Prostate gland (tissue), 2 donors: ENCODE data around the gene HOXA5. TPM values are rescaled to one million over a fixed set of nuclear protein-coding genes. Genes with fewer than 3 reads are reported as not detected.
A peak's percentile ranks its signal among the peaks of the same experiment; 100 is the strongest.

Experiments
- DNase-seq: peaks from one replicate; pipeline ENCODE4 v3.0.0-alpha.2; 2019; ENCODE audit warnings: low spot score
- H3K27ac ChIP-seq, 2 donors: fragments of 200-600 bp; sonication (generic); 2 replicates each; pipeline ENCODE4 v1.5.1; 2017 to 2019
- H3K27me3 ChIP-seq: fragments of 200-600 bp; sonication (generic); replicated peaks from 2 replicates; pipeline ENCODE4 v1.5.1; 2019; ENCODE audit not compliant: insufficient read depth
- H3K36me3 ChIP-seq, 2 donors: fragments of 200-600 bp; sonication (generic); 1 replicate in 1 of 2; 2 replicates in 1 of 2; pipeline versions ENCODE4 v1.5.1 to v1.8.1; 2017 to 2019
- H3K4me1 ChIP-seq: fragments of 200-600 bp; sonication (generic); replicated peaks from 2 replicates; pipeline ENCODE4 v1.5.1; 2019
- H3K4me3 ChIP-seq, 2 donors: fragments of 200-600 bp; sonication (generic); 2 replicates each; pipeline ENCODE4 v1.5.1; 2017 to 2019
- H3K9me3 ChIP-seq: fragments of 200-600 bp; sonication (generic); 2 replicates; pipeline ENCODE4 v1.5.1; 2017
- CTCF ChIP-seq, 4 experiments: fragments of 200-600 bp in 2 of 4; fragments of 450-650 bp in 2 of 4; sonication (generic) in 2 of 4; IDR thresholded peaks; 1 replicate in 3 of 4; 2 replicates in 1 of 4; pipeline ENCODE4 v1.5.1; 2016 to 2019; ENCODE audit warnings: antibody characterized with exemption in 4 of 4, mild to moderate bottlenecking in 2 of 4, moderate library complexity in 2 of 4
- POLR2A ChIP-seq: fragments of 450-650 bp; IDR thresholded peaks from one replicate; pipeline ENCODE4 v1.6.1; 2016; ENCODE audit warnings: antibody characterized with exemption, mild to moderate bottlenecking
- POLR2AphosphoS5 ChIP-seq: sonication (generic); formaldehyde crosslinking; IDR thresholded peaks from one replicate; pipeline ENCODE4 v1.6.1; 2017; ENCODE audit warnings: antibody characterized with exemption
- WGBS: methylation state at CpG from one replicate; pipeline ENCODE4 v1.1.5; 2018; 5-methylcytosine and 5-hydroxymethylcytosine counted together
- intact Hi-C: fragments of 100-400 bp; cut with DNase I; formaldehyde crosslinking; loops from one replicate; pipeline ENCODE4 v1.14.2; 2022
- total RNA-seq, 2 donors: library from RNA; depleted of rRNA; stranded (reverse); fragments of >200 nt; gene quantifications; one replicate each; pipeline ENCODE4 v1.1.0, GENCODE V29; 2016

Gene HOXA5
- total RNA-seq, 2 donors from 2014 or later: 3.7 to 12.9 TPM

- H3K27me3 ChIP-seq: no peaks in the 10 kb centered on the region
- DNase-seq: no peak
- TF ChIP-seq POLR2A: no peak
- TF ChIP-seq POLR2AphosphoS5: peak; percentile 52
- TF ChIP-seq CTCF (IDR thresholded peaks at IDR 0.05): no peak
- intact Hi-C loops: loop anchor here (5.0 kb wide), 1 partner anchor 272 kb away; the partner anchor contains the start of gene SKAP2
- no peak overlapping the region for H3K4me3 ChIP-seq
- H3K9me3 ChIP-seq: no peaks in the 10 kb centered on the region
- H3K36me3 ChIP-seq: no peaks in the 10 kb centered on the region
- no peak overlapping the region for H3K27ac ChIP-seq
- WGBS: 22% methylated on average over 2 of the region's 2 CpGs
- H3K4me1 ChIP-seq: peaks cover 5% of the 10 kb centered on the region
Measured at GRCh38 chr7:27134392-27134791, 9.1 kb downstream of the HOXA5 start.

GRCh38 chr7:27133409-27134231 lies 9.9 kb downstream of the HOXA5 start:
- TF ChIP-seq POLR2A (no peak), CTCF (IDR thresholded peaks at IDR 0.05) (no peak), POLR2AphosphoS5 (no peak)
- WGBS: 86% methylated on average over 18 of the region's 18 CpGs
- Histone ChIP-seq H3K9me3 (no peaks in the 10 kb centered on the region), H3K27ac (no peak overlapping the region), H3K36me3 (no peaks in the 10 kb centered on the region), H3K4me1 (peaks cover 6% of the 10 kb centered on the region), H3K27me3 (no peaks in the 10 kb centered on the region), H3K4me3 (no peak overlapping the region)
- DNase-seq: no peak
- intact Hi-C loops: loop anchor here (5.0 kb wide), 1 partner anchor 271 kb away; the partner anchor contains the start of gene SKAP2

- intact Hi-C loops: loop anchor here (5.0 kb wide), 1 partner anchor 271 kb away; the partner anchor contains the start of gene SKAP2
- no peaks in the 10 kb centered on the region for H3K36me3 ChIP-seq
- H3K27ac ChIP-seq: no peak overlapping the region
- no peaks in the 10 kb centered on the region for H3K27me3 ChIP-seq
- 74% methylated on average over 6 of the region's 6 CpGs for WGBS
- peaks cover 6% of the 10 kb centered on the region for H3K4me1 ChIP-seq
- DNase-seq: no peak
- TF ChIP-seq CTCF (IDR thresholded peaks at IDR 0.05) (no peak), POLR2A (no peak)
- H3K9me3 ChIP-seq: no peaks in the 10 kb centered on the region
- H3K4me3 ChIP-seq: no peak overlapping the region
Measured at GRCh38 chr7:27132978-27133377, 10.5 kb downstream of the HOXA5 start.

- Histone ChIP-seq H3K4me1 (peaks cover 6% of the 10 kb centered on the region), H3K27ac (no peak overlapping the region), H3K27me3 (no peaks in the 10 kb centered on the region), H3K4me3 (no peak overlapping the region), H3K36me3 (no peaks in the 10 kb centered on the region), H3K9me3 (no peaks in the 10 kb centered on the region)
- intact Hi-C loops: loop anchor here (5.0 kb wide), 1 partner anchor 270 kb away; the partner anchor contains the start of gene SKAP2
- TF ChIP-seq CTCF (IDR thresholded peaks at IDR 0.05) (no peak), POLR2A (no peak), POLR2AphosphoS5 (no peak)
- DNase-seq: no peak
- WGBS: 90% methylated on average over 2 of the region's 2 CpGs
Measured at GRCh38 chr7:27132214-27132613, 11.3 kb downstream of the HOXA5 start.
